ENCODE results near the gene CDH11.

CDH11 gene

GRCh38 chr16:65057184-65057583 lies 64.7 kb downstream of the CDH11 start:
- Histone ChIP-seq H3K27me3 (ENCODE audit: low read depth) (no peaks in the 10 kb centered on the region), H3K4me1 (no peaks in the 10 kb centered on the region), H3K9me3 (no peaks in the 10 kb centered on the region), H3K4me3 (no peak overlapping the region), H3K36me3 (replicated peaks) (no peaks in the 10 kb centered on the region)
- DNase-seq (ENCODE audit: low spot score in 2 of 2) = no peak
- in situ Hi-C loops (cut with MboI; ENCODE audit: low sequenced_read_pairs) = no loop called here

- Histone ChIP-seq H3K4me1 (no peaks in the 10 kb centered on the region), H3K4me3 (no peak overlapping the region), H3K36me3 (replicated peaks) (no peaks in the 10 kb centered on the region), H3K27me3 (ENCODE audit: low read depth) (no peaks in the 10 kb centered on the region), H3K9me3 (no peaks in the 10 kb centered on the region)
- no peak for DNase-seq (ENCODE audit: low spot score in 2 of 2)
- in situ Hi-C loops (cut with MboI; ENCODE audit: low sequenced_read_pairs) = no loop called here
These were observed 67.4 kb downstream of the CDH11 start for GRCh38 chr16:65054457-65054856.

GRCh38 chr16:65049679-65050078 lies 72.2 kb downstream of the CDH11 start:
- in situ Hi-C loops (cut with MboI; ENCODE audit: low sequenced_read_pairs) = no loop called here
- DNase-seq (ENCODE audit: low spot score in 2 of 2) = no peak
- H3K36me3 ChIP-seq (replicated peaks) = no peaks in the 10 kb centered on the region
- H3K27me3 ChIP-seq (ENCODE audit: low read depth) = no peaks in the 10 kb centered on the region
- no peaks in the 10 kb centered on the region; the same call in 1 of the 2 replicates for H3K9me3 ChIP-seq
- H3K4me3 ChIP-seq = no peak overlapping the region
- no peaks in the 10 kb centered on the region for H3K4me1 ChIP-seq

- H3K9me3 ChIP-seq = no peaks in the 10 kb centered on the region; the same call in 1 of the 2 replicates
- DNase-seq (ENCODE audit: low spot score in 2 of 2) = no peak
- no peak overlapping the region for H3K4me3 ChIP-seq
- H3K36me3 ChIP-seq (replicated peaks) = no peaks in the 10 kb centered on the region
- H3K27me3 ChIP-seq (ENCODE audit: low read depth) = no peaks in the 10 kb centered on the region
- in situ Hi-C loops (cut with MboI; ENCODE audit: low sequenced_read_pairs) = no loop called here
- H3K4me1 ChIP-seq = no peaks in the 10 kb centered on the region
These were observed 75.9 kb downstream of the CDH11 start for GRCh38 chr16:65045961-65046360.

GRCh38 chr16:65044873-65045272 lies 77.0 kb downstream of the CDH11 start:
- in situ Hi-C loops (cut with MboI; ENCODE audit: low sequenced_read_pairs) = no loop called here
- Histone ChIP-seq H3K4me1 (no peaks in the 10 kb centered on the region), H3K4me3 (no peak overlapping the region), H3K9me3 (no peaks in the 10 kb centered on the region; the same call in 1 of the 2 replicates), H3K36me3 (replicated peaks) (no peaks in the 10 kb centered on the region), H3K27me3 (ENCODE audit: low read depth) (no peaks in the 10 kb centered on the region)
- no peak for DNase-seq (ENCODE audit: low spot score in 2 of 2)

- Histone ChIP-seq H3K36me3 (replicated peaks) (no peaks in the 10 kb centered on the region), H3K4me1 (no peaks in the 10 kb centered on the region)
These were observed 77.8 kb downstream of the CDH11 start for GRCh38 chr16:65044026-65044425.

GRCh38 chr16:65042438-65043365 lies 79.2 kb downstream of the CDH11 start:
- no peak overlapping the region for H3K4me3 ChIP-seq
- H3K36me3 ChIP-seq (replicated peaks) = no peaks in the 10 kb centered on the region
- no peaks in the 10 kb centered on the region; the same call in 1 of the 2 replicates for H3K9me3 ChIP-seq
- in situ Hi-C loops (cut with MboI; ENCODE audit: low sequenced_read_pairs) = no loop called here
- no peak for DNase-seq (ENCODE audit: low spot score in 2 of 2)
- H3K4me1 ChIP-seq = no peaks in the 10 kb centered on the region
- H3K27me3 ChIP-seq (ENCODE audit: low read depth) = no peaks in the 10 kb centered on the region

More at GRCh38 chr16:65044026-65044425, 77.8 kb downstream of the CDH11 start:
- in situ Hi-C loops (cut with MboI; ENCODE audit: low sequenced_read_pairs) = no loop called here
- H3K9me3 ChIP-seq = no peaks in the 10 kb centered on the region; the same call in 1 of the 2 replicates
- H3K4me3 ChIP-seq = no peak overlapping the region
- no peaks in the 10 kb centered on the region for H3K27me3 ChIP-seq (ENCODE audit: low read depth)
- no peak for DNase-seq (ENCODE audit: low spot score in 2 of 2)

- no peak overlapping the region for H3K4me3 ChIP-seq
- no peaks in the 10 kb centered on the region for H3K4me1 ChIP-seq
- no peak for DNase-seq (ENCODE audit: low spot score in 2 of 2)
- no peaks in the 10 kb centered on the region for H3K9me3 ChIP-seq
- in situ Hi-C loops (cut with MboI; ENCODE audit: low sequenced_read_pairs) = no loop called here
- H3K27me3 ChIP-seq (ENCODE audit: low read depth) = no peaks in the 10 kb centered on the region
- H3K36me3 ChIP-seq (replicated peaks) = no peaks in the 10 kb centered on the region
These were observed 80.2 kb downstream of the CDH11 start for GRCh38 chr16:65041667-65042066.

GRCh38 chr16:65038100-65038499 lies 83.8 kb downstream of the CDH11 start:
- H3K36me3 ChIP-seq (replicated peaks) = no peaks in the 10 kb centered on the region
- in situ Hi-C loops (cut with MboI; ENCODE audit: low sequenced_read_pairs) = no loop called here
- H3K27me3 ChIP-seq (ENCODE audit: low read depth) = no peaks in the 10 kb centered on the region
- no peaks in the 10 kb centered on the region for H3K9me3 ChIP-seq
- no peak for DNase-seq (ENCODE audit: low spot score in 2 of 2)
- no peak overlapping the region for H3K4me3 ChIP-seq
- no peaks in the 10 kb centered on the region for H3K4me1 ChIP-seq

- Histone ChIP-seq H3K4me1 (no peaks in the 10 kb centered on the region), H3K27me3 (ENCODE audit: low read depth) (no peaks in the 10 kb centered on the region), H3K36me3 (replicated peaks) (no peaks in the 10 kb centered on the region), H3K4me3 (no peak overlapping the region), H3K9me3 (no peaks in the 10 kb centered on the region)
- in situ Hi-C loops (cut with MboI; ENCODE audit: low sequenced_read_pairs) = no loop called here
- no peak for DNase-seq (ENCODE audit: low spot score in 2 of 2)
These were observed 84.3 kb downstream of the CDH11 start for GRCh38 chr16:65037556-65037955.

- no peaks in the 10 kb centered on the region for H3K9me3 ChIP-seq
- in situ Hi-C loops (cut with MboI; ENCODE audit: low sequenced_read_pairs) = no loop called here
- DNase-seq (ENCODE audit: low spot score in 2 of 2) = no peak
- no peaks in the 10 kb centered on the region for H3K36me3 ChIP-seq (replicated peaks)
- H3K4me3 ChIP-seq = no peak overlapping the region
- no peaks in the 10 kb centered on the region for H3K27me3 ChIP-seq (ENCODE audit: low read depth)
- H3K4me1 ChIP-seq = no peaks in the 10 kb centered on the region
These were observed 86.9 kb downstream of the CDH11 start for GRCh38 chr16:65034915-65035314.

GRCh38 chr16:65032387-65032786 lies 89.5 kb downstream of the CDH11 start:
- in situ Hi-C loops (cut with MboI; ENCODE audit: low sequenced_read_pairs) = no loop called here
- Histone ChIP-seq H3K4me3 (no peak overlapping the region), H3K36me3 (replicated peaks) (no peaks in the 10 kb centered on the region), H3K4me1 (no peaks in the 10 kb centered on the region), H3K27me3 (ENCODE audit: low read depth) (no peaks in the 10 kb centered on the region), H3K9me3 (no peaks in the 10 kb centered on the region)
- no peak for DNase-seq (ENCODE audit: low spot score in 2 of 2)

GRCh38 chr16:65024767-65025178 lies 97.1 kb downstream of the CDH11 start:
- no peaks in the 10 kb centered on the region for H3K4me1 ChIP-seq

GRCh38 chr16:65023802-65024201 lies 98.1 kb downstream of the CDH11 start:
- H3K4me3 ChIP-seq = no peak overlapping the region
- H3K9me3 ChIP-seq = no peaks in the 10 kb centered on the region
- in situ Hi-C loops (cut with MboI; ENCODE audit: low sequenced_read_pairs) = no loop called here
- no peaks in the 10 kb centered on the region for H3K36me3 ChIP-seq (replicated peaks)
- H3K4me1 ChIP-seq = no peaks in the 10 kb centered on the region
- H3K27me3 ChIP-seq (ENCODE audit: low read depth) = no peaks in the 10 kb centered on the region
- no peak for DNase-seq (ENCODE audit: low spot score in 2 of 2)

More at GRCh38 chr16:65024767-65025178, 97.1 kb downstream of the CDH11 start:
- no peak for DNase-seq (ENCODE audit: low spot score in 2 of 2)
- in situ Hi-C loops (cut with MboI; ENCODE audit: low sequenced_read_pairs) = no loop called here
- Histone ChIP-seq H3K27me3 (ENCODE audit: low read depth) (no peaks in the 10 kb centered on the region), H3K36me3 (replicated peaks) (no peaks in the 10 kb centered on the region), H3K4me3 (no peak overlapping the region), H3K9me3 (no peaks in the 10 kb centered on the region)
